GM19395 (cell line): ENCODE results near the gene KIAA0586.
"Not testable (repeated sequence)": the region's sequence is repeated elsewhere in the genome, so short reads cannot be mapped to it uniquely, and the experiment has no call there.

ENCODE experiments used
- ATAC-seq: cut with Tn5 transposase; IDR thresholded peaks from one replicate; pipeline ENCODE4 v1.9.1; 2021; ENCODE audit warnings: mild to moderate bottlenecking, moderate library complexity; ENCODE audit not compliant: unreplicated experiment

The KIAA0586 gene

DNA sequence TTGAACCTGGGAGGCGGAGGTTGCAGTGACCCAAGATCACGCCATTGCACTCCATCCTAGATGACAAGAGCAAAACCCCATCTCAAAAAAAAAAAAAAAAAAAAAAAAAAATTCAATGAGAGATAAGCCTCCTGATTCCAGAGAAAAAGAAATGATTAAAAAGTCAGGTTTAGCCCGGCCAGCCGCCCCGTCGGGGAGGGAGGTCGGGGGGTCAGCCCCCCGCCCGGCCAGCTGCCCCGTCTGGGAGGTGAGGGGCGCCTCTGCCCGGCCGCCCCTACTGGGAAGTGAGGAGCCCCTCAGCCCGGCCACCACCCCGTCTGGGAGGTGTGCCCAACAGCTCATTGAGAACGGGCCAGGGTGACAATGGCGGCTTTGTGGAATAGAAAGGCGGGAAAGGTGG is 160.8 kb downstream of the KIAA0586 start:
- ATAC-seq = not testable (repeated sequence)

DNA sequence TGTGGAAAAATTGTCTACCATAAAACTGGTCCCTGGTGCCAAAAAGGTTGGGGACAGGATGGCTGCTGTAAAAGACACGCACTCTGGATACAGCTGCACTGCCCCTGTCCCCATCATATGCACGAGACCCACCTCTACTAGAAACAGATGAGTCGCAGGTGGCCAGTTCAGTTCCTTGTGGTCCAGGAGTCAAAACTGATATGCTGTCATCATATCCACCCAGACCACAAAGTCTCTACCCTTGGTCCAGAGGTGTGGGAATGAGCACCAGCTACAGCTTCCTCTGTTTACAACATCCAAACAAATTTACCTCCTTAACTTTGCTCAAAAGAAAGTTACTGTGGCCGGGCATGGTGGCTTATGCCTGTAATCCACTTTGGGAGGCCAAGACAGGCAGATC is 166.5 kb downstream of the KIAA0586 start:
- no peak for ATAC-seq

DNA sequence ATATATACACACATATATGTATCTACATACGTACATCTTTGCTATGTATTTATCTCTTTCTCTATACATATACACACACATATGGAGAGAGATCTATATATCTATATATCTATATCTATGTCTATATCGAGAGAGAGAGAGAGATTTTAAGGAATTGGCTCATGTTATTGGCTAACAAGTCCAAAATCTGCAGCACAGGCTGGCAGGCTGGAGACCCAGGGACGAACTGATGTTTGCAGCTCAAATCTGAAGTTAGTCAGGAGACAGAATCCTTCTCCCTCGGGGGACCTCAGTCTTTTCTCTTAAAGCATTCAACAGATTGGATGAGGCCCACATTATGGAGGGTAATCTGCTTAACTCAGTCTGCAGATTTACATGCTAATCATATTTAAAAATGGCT is 169.5 kb downstream of the KIAA0586 start:
- no peak for ATAC-seq

DNA sequence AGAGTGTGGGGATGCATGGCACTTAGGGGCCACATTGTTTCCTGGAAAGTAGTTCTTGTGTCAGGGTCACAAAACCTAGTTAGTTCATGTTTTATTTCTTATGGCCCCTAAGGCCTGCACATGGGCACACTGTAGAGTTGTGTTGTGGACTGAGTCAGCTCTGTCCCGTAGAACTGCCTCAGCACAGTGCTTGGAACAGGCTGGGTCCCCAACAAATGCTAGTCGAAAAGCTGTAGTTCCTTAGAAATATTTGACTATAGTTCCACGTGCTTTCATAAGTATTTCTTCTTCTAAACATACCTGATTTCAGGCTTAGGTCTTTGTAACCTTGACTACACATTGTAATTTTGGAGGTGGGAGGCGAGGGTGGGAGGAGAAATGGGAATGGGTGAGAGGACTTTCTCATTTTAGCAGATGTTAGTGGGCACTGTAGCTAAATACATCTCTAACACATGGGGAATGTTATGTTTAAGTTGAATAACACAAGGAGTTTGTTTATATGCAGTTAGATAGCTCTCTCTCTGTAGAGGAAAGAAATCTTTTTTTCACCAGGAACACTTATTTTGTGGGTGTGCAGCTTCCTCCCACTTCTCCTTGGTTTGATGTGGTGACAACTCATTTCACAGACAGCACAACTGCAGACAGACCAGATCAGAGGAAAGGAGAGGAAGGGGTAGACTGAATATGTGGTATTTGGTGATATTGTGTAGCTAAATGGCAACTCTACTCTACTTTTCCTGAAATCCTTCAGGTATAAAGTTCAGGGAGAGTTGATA is 170.7 kb downstream of the KIAA0586 start:
- no peak for ATAC-seq

DNA sequence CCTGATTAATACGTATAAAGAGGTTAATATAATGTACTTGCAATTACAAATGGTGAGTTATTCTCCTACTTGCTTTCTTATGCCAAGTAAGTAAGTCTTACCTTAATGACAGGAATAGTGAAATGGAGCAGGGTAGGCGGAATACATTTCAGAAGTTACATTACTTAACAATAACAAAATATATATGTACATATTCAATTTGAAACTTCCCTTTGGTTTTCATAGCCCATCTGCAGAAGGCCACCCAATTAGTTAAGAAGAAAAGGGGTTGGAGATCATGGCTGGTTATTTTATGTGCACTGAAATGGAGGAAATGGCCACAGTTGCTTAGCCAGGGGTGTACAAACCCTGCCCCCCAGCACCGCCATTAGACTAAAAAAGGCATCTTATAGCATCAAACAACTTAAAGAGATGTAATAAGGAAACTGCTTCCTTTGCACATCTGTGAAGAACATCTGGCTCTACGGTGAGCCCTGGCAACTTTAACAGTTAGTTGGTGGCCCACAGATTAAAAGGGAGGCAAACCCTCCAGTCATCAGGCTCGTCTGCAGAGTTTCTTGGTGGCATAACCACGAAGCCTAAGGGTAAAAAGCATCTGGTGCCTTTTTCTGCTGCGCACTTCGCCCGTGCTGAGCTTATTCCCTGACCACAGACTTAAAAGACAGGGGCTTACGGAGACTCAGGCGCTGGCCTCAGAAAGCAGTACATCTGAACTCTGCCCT is 171.4 kb downstream of the KIAA0586 start:
- ATAC-seq = no peak

DNA sequence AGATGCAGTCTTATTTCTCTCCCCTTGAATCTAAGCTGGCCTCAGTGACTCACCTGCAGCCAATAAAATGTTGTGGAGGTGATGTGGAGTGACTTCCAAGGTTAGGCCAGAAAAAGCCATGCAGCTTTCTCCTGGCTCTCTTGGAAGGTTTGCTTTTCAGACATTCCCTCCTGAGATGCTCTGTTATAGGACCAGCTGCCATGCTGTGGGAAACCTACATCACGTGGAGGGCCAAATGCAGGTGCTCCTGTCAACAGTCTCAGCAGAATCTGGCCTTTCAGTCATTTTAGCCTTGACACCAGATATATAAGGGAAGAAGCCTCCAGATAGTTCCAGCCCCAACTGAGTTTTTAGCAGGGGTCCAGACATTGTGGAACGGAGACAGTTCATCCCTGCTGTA is 172.2 kb downstream of the KIAA0586 start:
- no peak for ATAC-seq
